Mucosa of gallbladder (tissue), 1 donor: ENCODE data around the gene FSTL4. TPM values are rescaled to one million over a fixed set of nuclear protein-coding genes. Genes with fewer than 3 reads are reported as not detected.
"Not testable (repeated sequence)": the region's sequence is repeated elsewhere in the genome, so short reads cannot be mapped to it uniquely, and the experiment has no call there.

ENCODE experiments used
- DNase-seq: peaks from one replicate; pipeline ENCODE4 v3.0.0-alpha.2; 2020; ENCODE audit warnings: low spot score
- total RNA-seq: library from RNA; stranded (reverse); gene quantifications from one replicate; pipeline ENCODE4 v1.2.1, GENCODE V29; 2021
- donor health status: DM: no; HTN: no; CAD: no.

The FSTL4 gene
- total RNA-seq, 1 donor from 2014 or later, result 0.58 TPM

- DNase-seq, result no peak
Observed at GRCh38 chr5:133456933-133457402, 155.4 kb downstream of the FSTL4 start.

DNA sequence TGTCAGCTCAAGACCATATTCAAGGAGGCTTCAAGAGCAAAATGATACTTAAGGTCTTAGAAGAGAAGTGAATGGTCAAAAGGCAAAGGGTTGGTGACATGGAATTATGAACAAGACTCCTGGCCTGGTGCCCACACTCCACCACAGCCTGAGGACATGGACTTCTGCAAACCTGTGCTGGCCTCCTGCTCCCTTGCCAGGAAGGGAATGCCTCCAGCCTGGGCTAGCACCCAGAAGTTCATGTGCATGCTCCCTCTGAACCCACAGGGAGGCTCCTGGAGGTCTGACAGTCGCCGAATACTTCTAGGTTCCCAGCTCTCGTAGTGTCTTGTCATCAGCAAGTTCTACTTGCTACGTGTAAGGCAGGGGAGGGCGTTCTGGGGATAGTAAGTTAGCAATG, 156.7 kb downstream of the FSTL4 start:
- DNase-seq, result no peak

DNA sequence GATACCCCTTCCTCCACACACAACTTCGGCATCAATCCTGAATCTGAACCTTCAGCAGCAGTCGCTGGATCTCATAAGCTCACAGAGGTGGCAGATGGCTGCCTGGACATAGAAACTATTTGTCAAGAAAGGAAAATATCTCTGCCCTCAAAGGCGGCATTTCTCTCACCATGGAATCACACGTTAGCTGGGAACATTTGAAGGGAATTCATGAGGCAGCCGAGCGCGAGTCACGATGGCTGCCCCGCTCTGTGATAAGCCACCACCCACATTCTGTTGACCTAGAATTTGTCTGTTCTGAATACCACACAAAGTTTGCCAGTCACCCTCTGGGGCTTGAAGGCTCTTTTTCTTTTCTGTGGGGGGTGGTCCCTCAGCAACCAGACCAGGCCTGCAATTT, 157.9 kb downstream of the FSTL4 start:
- no peak for DNase-seq

DNA sequence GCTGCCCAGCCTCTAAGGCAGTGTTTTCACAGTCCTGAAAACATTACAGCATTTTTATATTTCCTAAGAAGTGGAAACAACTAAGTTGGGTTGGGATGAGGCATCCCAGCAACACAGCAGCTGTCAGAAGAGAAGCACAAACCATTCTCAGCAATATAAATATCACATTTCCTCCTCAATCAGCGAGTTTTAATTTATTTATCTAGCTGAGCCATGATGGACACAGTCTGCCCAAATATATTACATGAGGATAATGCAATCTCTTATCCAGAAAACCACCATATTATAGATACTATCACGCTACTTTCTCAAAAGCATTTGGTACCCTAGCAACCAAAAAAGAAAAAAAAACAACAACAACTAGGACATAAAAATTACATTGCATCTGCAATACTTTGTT, 158.5 kb downstream of the FSTL4 start:
- DNase-seq, result no peak

DNA sequence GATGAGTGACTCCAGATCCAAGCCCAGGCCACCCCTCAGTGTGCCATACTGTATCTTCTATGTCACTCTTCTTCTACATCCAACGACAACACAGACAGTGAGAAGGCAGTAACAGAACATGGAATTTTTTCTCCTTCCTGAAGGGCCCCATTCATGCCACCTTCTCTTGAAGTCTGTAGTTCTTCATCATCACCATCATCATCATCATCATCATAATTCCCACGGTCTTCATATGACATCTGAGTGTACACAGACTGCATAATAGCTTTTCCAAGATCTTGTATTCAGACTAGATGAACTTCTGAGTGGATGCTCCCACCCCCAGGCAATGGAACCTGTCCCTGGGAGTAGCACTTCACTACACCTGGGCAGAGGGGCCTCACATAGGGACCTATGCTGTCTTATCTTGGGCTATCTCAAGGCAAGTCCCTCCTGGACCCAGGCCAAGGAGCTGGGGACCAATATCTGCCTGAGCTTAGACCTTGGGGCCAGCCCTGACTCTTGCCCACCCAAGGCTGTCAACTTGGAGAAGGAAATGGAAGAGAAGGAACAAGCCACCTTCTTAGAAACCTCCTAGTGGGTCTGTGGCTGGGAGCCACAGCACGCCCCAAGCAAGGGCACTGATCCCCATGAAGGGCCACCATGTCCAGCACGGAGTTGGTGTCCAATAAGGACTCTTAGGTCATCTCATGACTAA, 159.1 kb downstream of the FSTL4 start:
- DNase-seq, result no peak

DNA sequence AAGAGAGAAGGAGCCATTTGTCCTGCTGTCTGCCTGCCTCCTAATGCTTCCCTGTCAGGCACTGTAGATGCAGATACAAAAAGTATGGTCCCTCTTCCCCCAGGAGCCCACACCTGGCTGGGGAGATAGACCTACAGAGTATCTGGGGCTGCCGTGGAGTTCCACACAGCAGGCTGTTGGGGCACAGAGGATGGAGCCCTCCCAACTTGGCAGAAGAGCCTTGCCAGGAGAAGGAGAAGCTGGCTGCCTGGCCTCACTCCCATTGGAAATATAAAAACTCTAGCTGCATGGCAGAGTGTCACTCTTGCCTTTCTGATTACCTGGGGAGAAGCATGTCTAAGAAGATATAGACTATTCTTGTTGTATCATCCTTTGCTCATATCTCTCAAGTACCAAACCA, 160.4 kb downstream of the FSTL4 start:
- no peak for DNase-seq

- no peak for DNase-seq
Observed at GRCh38 chr5:133450286-133450685, 162.1 kb downstream of the FSTL4 start.

DNA sequence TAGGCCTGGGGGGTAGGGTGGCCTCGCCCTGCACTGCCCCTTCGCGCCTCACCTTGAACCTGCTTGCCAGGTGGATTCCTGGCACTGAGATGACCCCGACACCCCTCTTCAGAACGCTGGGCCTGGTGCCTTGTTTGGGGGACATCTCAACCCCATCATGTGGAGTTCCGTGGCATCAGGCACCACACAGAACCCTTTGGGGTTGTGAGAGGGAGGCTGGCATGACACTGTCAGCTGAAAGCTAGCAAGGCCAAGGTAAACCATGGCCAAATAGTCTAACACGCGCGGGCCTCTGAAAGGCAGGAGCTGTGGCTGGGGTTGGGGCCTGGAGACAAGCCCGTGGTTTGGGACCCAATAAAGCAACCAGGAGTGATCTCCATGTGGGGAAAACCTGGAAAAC, 163.2 kb downstream of the FSTL4 start:
- no peak for DNase-seq

GRCh38 chr5:133446440-133446839, 165.9 kb downstream of the FSTL4 start:
- DNase-seq, result no peak

DNA sequence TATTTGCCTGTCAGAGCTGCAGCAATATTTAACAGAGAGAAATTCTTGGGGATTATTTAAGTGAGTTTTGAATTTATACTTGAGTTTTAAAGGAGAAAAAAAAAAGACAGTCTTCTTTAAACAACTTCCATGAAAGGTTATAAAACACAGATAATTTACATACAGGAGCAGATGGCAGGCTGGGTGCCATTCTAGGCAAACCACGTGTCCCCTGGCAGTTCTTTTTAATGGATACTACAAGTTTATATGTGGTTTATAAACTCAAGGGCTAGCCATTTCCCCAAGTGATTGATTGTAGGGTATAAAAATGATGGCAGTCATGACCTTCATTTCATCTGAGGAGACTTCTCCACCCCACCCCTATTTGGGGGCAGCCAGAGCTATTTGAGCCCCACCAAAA, 166.6 kb downstream of the FSTL4 start:
- no peak for DNase-seq

- DNase-seq, result not testable (repeated sequence)
Observed at GRCh38 chr5:133445204-133445603, 167.1 kb downstream of the FSTL4 start.

- DNase-seq, result no peak
Observed at GRCh38 chr5:133444711-133445110, 167.6 kb downstream of the FSTL4 start.

- DNase-seq, result no peak
Observed at GRCh38 chr5:133441166-133441815, 171.1 kb downstream of the FSTL4 start.

- no peak for DNase-seq
Observed at GRCh38 chr5:133440467-133441115, 171.8 kb downstream of the FSTL4 start.

GRCh38 chr5:133439859-133440258, 172.5 kb downstream of the FSTL4 start:
- no peak for DNase-seq

GRCh38 chr5:133438487-133438886, 173.9 kb downstream of the FSTL4 start:
- DNase-seq, result no peak

GRCh38 chr5:133434336-133434735, 178.0 kb downstream of the FSTL4 start:
- no peak for DNase-seq

DNA sequence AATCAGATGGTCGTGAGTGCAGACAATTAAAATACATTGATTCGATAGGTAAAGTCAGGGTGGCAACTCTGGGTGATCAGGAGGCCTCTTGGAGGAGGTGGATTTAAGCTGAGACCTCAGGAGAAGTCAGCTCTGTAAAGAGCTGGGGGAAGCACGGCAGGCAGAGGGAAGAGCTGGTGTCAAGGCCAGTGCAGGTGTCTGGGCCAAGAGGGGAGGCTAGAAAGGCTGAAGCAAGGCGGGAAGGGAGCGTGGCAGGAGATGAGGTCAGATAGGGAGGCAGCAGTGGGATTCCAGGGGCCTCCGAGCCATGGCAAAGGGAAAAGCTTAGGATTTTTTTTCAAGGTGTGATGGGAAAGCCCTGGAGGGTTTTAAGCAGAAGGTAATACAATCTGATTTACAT, 178.7 kb downstream of the FSTL4 start:
- no peak for DNase-seq

DNA sequence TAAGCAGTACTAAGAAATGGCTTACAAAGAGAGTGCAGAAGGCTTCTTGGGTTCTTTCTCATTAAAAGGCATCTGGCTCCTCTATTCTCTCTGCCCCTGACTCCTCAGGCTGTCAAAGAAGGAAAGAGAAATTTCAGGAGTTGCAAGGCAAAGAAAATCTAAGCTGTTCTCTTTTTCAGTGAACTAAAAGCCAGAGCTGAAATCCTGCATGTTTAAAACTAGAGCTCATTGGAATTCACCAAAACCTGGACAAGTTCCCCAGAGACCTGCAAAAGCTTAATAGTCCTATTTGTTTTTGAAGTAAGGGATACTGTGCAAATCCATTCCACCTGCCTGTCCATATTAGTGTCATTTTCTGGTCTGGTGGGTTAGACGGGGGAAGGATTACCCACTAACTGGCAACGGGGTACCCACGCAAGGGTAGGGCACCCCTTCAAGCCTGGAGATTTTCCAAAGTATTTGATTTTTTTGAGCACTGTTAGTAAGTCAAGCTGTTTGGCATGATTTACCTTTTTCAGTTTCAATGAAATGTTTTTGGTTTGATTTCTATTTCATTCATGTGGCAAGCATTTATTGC, 179.3 kb downstream of the FSTL4 start:
- no peak for DNase-seq

DNA sequence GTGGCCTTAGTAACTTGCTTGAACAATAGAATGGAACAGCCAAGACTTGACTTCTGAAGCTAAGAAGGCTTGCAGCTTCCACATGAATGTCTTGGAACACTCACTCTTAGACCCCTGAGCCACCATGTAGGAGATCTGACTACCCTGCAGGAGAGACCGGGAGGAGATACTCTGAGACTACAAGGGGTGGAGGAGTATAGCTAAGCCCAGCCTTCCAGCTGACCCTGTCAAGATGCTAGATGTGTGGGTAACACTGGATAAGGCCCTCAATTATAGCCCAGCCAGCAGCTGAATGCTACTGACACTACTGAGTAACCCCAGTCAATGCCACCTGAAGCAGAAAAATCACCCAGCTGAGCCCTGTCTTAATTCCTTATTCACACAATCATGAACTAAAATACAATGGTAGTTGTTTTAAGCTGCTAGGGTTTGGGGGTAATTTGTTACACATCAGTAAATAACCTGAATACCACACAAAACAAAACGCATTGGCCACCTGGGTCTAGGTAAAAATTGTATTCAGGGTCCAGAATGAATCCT, 180.9 kb downstream of the FSTL4 start:
- no peak for DNase-seq

DNA sequence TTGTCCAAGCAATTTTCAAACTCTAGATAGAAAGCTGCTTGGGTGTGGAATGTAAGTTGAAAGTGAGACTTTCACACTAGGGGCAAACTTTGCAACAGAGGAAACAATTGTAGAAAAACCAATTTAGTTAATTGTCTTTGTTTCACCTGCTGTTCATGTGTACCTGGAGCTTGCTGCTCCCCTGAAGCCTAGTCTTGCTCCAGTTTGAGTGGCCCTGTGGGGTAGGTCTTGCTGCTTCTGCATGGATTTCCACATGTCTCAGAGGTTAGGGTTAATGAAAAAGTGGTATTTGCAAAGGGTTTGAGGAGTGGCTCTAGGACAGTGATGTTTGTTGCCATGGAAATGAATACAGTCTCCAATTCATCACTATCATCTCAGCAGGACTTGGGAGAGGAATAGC, 182.2 kb downstream of the FSTL4 start:
- DNase-seq, result no peak

- DNase-seq, result no peak
Observed at GRCh38 chr5:133429046-133429445, 183.3 kb downstream of the FSTL4 start.
